ENCODE results near the gene PDP2.

The PDP2 gene

DNA sequence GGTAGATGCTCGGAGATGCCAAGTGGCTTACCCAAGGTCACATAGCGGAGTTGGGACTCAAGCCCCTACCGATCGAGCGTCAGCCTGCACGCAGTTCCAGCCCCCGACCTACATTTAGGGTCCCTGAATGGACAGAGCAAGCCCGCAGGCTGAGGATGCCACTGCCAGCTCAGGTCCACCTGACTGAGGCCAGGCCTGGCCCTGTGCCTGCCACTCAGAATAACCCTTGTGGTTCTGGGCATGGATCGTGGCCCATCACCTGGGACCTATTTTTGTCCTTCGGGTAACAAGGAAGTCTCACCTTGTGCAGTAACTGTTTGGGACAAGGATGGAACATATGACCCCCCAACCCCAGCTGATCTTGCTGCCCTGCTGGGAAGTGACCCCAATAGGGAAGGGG is 21.3 kb downstream of the PDP2 start:
- peaks cover 5% of the 10 kb centered on the region; the same call in 1 of the 2 replicates for H3K4me1 ChIP-seq (ENCODE audit: control insufficient read depth, low read length)
- no peak for TF ChIP-seq EZH2phosphoT487 (IDR thresholded peaks at IDR 0.05; ENCODE audit: borderline replicate concordance, low read length)
- TF ChIP-seq, protein P1, sequence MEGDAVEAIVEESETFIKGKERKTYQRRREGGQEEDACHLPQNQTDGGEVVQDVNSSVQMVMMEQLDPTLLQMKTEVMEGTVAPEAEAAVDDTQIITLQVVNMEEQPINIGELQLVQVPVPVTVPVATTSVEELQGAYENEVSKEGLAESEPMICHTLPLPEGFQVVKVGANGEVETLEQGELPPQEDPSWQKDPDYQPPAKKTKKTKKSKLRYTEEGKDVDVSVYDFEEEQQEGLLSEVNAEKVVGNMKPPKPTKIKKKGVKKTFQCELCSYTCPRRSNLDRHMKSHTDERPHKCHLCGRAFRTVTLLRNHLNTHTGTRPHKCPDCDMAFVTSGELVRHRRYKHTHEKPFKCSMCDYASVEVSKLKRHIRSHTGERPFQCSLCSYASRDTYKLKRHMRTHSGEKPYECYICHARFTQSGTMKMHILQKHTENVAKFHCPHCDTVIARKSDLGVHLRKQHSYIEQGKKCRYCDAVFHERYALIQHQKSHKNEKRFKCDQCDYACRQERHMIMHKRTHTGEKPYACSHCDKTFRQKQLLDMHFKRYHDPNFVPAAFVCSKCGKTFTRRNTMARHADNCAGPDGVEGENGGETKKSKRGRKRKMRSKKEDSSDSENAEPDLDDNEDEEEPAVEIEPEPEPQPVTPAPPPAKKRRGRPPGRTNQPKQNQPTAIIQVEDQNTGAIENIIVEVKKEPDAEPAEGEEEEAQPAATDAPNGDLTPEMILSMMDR (IDR thresholded peaks at IDR 0.05; ENCODE audit: low read depth, low read length, poor library complexity, severe bottlenecking): no peak

DNA sequence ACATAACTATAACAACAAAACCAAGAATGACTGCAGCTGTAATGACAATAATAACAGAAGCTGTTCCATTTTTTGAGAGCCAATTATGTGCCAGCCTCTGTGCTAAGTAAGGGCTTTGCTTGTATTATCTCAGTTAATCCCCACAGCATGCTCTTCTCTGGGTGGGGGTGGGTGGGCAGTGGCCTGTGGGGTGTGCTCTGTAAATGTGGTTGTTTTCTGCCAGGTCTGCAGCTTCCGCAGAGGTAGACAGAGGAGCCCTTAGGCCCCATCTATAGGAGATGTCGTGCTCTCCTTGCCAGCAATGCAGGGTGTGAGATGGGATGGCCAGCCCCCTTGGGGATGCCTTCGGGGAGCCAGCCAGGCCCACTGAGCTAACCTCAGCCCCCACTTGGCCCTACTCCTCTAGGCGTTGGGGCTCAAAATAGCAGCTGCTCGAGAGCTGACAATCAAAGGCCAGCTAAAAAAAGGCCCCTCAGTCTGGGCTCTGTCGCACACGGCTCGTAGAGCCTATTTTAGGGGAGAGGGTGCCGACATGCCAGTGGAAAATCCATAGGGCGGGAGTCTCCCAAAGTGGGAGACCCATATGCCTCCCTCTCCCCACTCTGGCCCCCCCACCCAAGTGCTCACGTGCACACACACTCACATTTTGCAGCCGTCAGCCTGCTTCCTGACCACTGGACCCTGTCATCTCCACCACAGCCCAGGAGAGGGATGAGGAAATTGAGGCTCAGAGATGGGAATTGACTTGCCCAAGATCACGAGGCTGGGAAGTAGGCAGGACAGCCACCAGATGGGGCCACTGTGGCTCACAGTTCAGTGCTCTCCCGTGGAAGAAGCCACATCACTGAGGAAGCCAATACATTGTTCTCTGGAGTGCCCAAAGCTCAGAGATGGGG is 22.6 kb downstream of the PDP2 start:
- Histone ChIP-seq H3F3A (ENCODE audit: control insufficient read depth, insufficient read depth) (no peaks in the 10 kb centered on the region), H3K9me3 (ENCODE audit: control insufficient read depth, insufficient read depth, low read length) (no peaks in the 10 kb centered on the region), H3K27me3 (ENCODE audit: control insufficient read depth, low read length) (peaks cover 6% of the 10 kb centered on the region), H3K4me2 (ENCODE audit: low read length) (no peak overlapping the region), H3K79me2 (ENCODE audit: control insufficient read depth, low read length) (no peaks in the 10 kb centered on the region), H3K27ac (ENCODE audit: low read depth, low read length) (no peak overlapping the region), H3K36me3 (ENCODE audit: control insufficient read depth, low read length) (no peaks in the 10 kb centered on the region), H3K4me1 (ENCODE audit: control insufficient read depth, low read length) (peaks cover 5% of the 10 kb centered on the region; the same call in 1 of the 2 replicates), H3K4me3 (ENCODE audit: low read length) (no peak overlapping the region), H3K9me2 (replicated peaks; ENCODE audit: control insufficient read depth, low read length) (no peaks in the 10 kb centered on the region), H4K20me1 (ENCODE audit: control insufficient read depth, insufficient read depth, low read depth, low read length) (no peaks in the 10 kb centered on the region)
- TF ChIP-seq EZH2phosphoT487 (IDR thresholded peaks at IDR 0.05; ENCODE audit: borderline replicate concordance, low read length): no peak
- TF ChIP-seq, protein P1 (IDR thresholded peaks at IDR 0.05; ENCODE audit: low read depth, low read length, poor library complexity, severe bottlenecking): no peak

More for the DNA sequence above, 21.3 kb downstream of the PDP2 start:
- Histone ChIP-seq H4K20me1 (ENCODE audit: control insufficient read depth, insufficient read depth, low read depth, low read length) (no peaks in the 10 kb centered on the region), H3K4me2 (ENCODE audit: low read length) (no peak overlapping the region), H3K79me2 (ENCODE audit: control insufficient read depth, low read length) (no peaks in the 10 kb centered on the region), H3K9me2 (replicated peaks; ENCODE audit: control insufficient read depth, low read length) (no peaks in the 10 kb centered on the region), H3K27ac (ENCODE audit: low read depth, low read length) (no peak overlapping the region), H3K27me3 (ENCODE audit: control insufficient read depth, low read length) (no peaks in the 10 kb centered on the region), H3K4me3 (ENCODE audit: low read length) (no peak overlapping the region), H3K36me3 (ENCODE audit: control insufficient read depth, low read length) (no peaks in the 10 kb centered on the region), H3F3A (ENCODE audit: control insufficient read depth, insufficient read depth) (no peaks in the 10 kb centered on the region), H3K9me3 (ENCODE audit: control insufficient read depth, insufficient read depth, low read length) (no peaks in the 10 kb centered on the region)

DNA sequence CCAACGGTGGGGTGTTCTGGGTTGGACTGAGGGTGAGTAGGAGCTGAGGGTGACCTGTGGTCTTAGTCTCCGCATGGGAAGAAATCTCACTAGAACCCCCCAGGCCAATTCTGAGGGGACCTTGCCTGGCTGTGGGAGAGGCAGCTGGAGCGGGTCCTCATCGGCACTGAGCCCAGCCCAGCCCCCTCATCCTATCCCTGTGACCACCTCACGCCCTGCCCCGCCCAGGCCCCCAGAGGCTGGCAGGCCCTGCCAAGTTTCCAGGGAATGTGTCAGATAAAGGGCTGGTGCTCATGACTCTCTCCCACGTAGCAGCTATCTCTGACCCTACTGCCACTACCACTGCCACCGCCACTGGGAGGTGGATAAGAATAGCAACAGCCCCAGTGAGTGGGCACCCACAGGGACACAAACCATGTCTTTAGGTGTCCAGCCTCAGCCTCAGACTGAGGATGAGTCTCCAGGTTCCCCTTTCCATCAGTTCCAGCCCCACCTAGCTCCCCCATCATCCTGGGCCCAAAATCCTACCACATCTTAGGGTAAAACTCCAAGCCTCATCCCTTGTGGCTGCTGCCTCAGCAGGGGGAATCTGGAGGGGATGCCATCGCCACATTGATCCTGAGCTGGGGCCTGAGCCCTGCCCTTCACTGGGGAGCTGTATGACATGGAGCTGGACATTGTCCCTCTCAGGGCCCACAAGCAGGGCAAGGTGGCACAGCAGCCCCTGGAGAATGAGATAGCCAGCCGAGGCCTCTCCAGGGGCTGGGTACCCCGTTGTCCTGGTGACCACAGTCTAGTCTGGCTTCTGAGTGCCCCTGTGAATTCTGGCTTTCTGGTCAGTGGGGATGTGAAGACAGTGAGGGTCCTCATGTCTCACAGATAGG is 23.5 kb downstream of the PDP2 start:
- no peaks in the 10 kb centered on the region for H3K36me3 ChIP-seq (ENCODE audit: control insufficient read depth, low read length)
- no peaks in the 10 kb centered on the region for H4K20me1 ChIP-seq (ENCODE audit: control insufficient read depth, insufficient read depth, low read depth, low read length)
- no peak overlapping the region for H3K27ac ChIP-seq (ENCODE audit: low read depth, low read length)
- no peak overlapping the region for H3K4me2 ChIP-seq (ENCODE audit: low read length)
- H3K9me3 ChIP-seq (ENCODE audit: control insufficient read depth, insufficient read depth, low read length): no peaks in the 10 kb centered on the region
- H3K9me2 ChIP-seq (replicated peaks; ENCODE audit: control insufficient read depth, low read length): no peaks in the 10 kb centered on the region
- TF ChIP-seq, protein P1 (IDR thresholded peaks at IDR 0.05; ENCODE audit: low read depth, low read length, poor library complexity, severe bottlenecking): no peak
- no peak for TF ChIP-seq EZH2phosphoT487 (IDR thresholded peaks at IDR 0.05; ENCODE audit: borderline replicate concordance, low read length)
- no peak overlapping the region for H3K4me3 ChIP-seq (ENCODE audit: low read length)
- H3K4me1 ChIP-seq (ENCODE audit: control insufficient read depth, low read length): peaks cover 5% of the 10 kb centered on the region; the same call in 1 of the 2 replicates
- peaks cover 7% of the 10 kb centered on the region for H3K27me3 ChIP-seq (ENCODE audit: control insufficient read depth, low read length)
- no peaks in the 10 kb centered on the region for H3K79me2 ChIP-seq (ENCODE audit: control insufficient read depth, low read length)
- no peaks in the 10 kb centered on the region for H3F3A ChIP-seq (ENCODE audit: control insufficient read depth, insufficient read depth)
